Fibroblast of mammary gland (primary cell): ENCODE results near the gene UCHL1.

Source experiments
- DNase-seq: peaks from one replicate; pipeline ENCODE4 v3.0.0-alpha.2; 2010; ENCODE audit warnings: low read depth
- H3K4me3 ChIP-seq: 2 replicates; pipeline ENCODE4 v1.5.1; 2011; ENCODE audit warnings: low read depth, mild to moderate bottlenecking, low read length, moderate library complexity; ENCODE audit not compliant: control insufficient read depth
- TF ChIP-seq, protein P1 (sequence below): conservative IDR thresholded peaks from 2 replicates; pipeline ENCODE4 v1.5.1; 2011; ENCODE audit warnings: low read depth, low read length, inconsistent platforms; ENCODE audit not compliant: control insufficient read depth, insufficient read depth

Gene UCHL1

DNA sequence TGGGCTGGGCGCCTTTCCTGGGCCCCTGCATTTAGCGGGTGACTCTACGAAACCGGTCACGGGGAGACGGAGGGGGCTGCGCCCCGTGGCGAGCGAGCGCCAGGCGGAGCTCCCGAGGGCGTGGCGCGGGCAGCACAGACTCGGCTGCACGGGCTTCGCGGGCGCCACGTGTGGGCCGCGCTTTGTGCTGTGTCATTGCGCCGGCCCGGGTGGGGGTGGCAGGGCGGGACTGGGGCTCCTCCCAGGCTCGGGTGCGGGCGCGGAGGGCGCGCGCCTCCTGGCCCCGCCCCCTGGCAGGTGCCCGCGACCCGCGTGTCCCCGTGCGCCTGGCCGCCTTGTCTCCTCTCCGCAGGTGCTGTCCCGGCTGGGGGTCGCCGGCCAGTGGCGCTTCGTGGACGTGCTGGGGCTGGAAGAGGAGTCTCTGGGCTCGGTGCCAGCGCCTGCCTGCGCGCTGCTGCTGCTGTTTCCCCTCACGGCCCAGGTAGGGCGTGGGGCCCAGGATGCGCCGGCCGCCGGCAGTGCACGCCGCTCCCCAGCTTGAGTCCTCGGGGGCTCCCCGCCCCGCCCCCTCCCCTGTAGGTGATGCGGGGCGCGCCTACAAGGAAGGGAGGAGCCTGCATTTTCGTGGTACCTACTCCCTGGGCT lies 651 bp downstream of the UCHL1 start:
- DNase-seq, result peak; percentile 36
- peak overlapping the region; percentile 62 for H3K4me3 ChIP-seq
- TF ChIP-seq, protein P1, sequence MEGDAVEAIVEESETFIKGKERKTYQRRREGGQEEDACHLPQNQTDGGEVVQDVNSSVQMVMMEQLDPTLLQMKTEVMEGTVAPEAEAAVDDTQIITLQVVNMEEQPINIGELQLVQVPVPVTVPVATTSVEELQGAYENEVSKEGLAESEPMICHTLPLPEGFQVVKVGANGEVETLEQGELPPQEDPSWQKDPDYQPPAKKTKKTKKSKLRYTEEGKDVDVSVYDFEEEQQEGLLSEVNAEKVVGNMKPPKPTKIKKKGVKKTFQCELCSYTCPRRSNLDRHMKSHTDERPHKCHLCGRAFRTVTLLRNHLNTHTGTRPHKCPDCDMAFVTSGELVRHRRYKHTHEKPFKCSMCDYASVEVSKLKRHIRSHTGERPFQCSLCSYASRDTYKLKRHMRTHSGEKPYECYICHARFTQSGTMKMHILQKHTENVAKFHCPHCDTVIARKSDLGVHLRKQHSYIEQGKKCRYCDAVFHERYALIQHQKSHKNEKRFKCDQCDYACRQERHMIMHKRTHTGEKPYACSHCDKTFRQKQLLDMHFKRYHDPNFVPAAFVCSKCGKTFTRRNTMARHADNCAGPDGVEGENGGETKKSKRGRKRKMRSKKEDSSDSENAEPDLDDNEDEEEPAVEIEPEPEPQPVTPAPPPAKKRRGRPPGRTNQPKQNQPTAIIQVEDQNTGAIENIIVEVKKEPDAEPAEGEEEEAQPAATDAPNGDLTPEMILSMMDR, result no peak

DNA sequence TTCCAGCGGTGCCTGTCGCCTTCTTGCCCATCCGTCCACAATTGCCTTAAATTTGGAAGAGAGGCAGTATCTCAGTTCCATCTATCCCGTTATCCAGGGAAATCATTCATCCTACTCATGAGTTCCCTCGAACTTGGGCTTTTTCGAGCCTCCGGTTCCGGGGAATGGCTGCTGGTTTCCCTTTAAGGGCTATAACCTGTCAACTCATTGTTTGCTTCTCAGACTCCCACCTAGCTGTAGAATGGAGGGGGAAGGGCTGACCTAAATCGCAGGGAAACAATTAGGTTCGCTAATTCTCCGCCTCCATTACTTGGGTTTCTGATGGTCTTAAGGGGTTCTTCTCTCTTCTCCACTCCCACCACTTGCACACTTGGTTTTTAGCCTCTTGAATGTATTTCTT lies 1.2 kb downstream of the UCHL1 start:
- TF ChIP-seq, protein P1, result no peak
- DNase-seq, result no peak
- peak overlapping the region; percentile 43 for H3K4me3 ChIP-seq

DNA sequence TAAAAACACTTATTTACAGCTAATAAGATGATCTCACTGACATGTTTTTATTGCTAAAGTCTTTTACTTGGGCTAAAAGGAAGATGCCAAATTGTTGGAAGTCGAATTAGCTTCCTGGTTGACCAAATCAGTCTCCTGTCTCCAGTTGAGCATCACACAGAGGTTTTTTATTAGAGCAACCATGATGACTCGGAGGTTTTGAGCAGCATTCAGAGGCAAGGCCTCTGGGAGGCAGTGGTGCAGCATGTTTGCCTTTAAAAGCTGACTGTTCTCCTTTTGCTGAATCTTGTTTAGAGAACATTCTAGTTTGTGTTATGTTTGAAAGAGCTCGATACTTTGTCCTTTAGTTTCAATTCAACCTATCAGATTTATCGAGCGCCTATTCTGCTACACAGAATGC lies 2.1 kb downstream of the UCHL1 start:
- no peak overlapping the region for H3K4me3 ChIP-seq
- peak; percentile 81 for DNase-seq
- TF ChIP-seq, protein P1, result peak; percentile 56

DNA sequence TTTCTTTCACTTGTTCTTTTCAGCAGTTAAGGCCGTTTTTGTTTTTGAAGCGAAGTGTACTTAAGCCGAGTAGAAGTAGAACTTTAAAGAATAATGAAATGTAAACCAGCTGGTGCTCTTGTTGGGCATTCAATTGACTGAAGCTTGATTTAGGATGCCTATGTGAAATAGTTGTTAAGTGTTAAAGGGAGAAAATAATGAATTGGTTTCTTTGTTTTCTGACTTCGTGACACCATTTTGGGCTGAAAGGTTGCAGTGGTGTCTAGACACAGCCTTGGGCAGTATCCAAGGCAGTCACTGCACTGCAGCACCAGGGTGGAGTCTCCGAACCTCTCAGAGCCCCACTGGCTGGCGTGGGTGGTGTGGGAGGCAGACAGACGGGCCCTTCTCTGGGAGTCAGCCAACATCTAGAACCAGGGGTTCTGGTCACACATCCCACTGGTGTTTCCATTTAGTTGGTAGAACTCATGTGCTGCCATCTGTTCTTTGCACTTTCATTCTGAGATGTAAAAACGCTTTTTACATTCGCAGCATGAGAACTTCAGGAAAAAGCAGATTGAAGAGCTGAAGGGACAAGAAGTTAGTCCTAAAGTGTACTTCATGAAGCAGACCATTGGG lies 3.5 kb downstream of the UCHL1 start:
- no peak for DNase-seq
- H3K4me3 ChIP-seq, result no peak overlapping the region
- TF ChIP-seq, protein P1, result no peak

DNA sequence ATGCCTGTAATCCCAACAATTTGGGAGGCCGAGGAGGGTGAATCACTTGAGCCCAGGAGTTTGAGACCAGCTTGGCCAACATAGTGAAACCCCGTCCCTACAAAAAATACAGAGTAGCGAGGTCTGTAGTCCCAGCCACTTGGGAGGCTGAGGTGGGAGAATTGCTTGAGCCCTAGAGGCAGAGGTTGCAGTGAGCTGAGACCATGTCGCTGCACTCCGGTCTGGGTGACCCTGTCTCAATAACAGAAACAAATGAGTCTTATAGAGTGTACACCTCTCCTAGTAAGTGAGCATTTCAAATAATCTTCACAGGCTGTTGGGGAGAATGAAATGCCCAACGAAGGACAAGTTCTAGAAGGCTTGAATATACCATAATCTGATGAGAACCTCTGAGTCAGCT lies 5.5 kb downstream of the UCHL1 start:
- no peak for DNase-seq
- TF ChIP-seq, protein P1, result no peak
- no peak overlapping the region for H3K4me3 ChIP-seq

DNA sequence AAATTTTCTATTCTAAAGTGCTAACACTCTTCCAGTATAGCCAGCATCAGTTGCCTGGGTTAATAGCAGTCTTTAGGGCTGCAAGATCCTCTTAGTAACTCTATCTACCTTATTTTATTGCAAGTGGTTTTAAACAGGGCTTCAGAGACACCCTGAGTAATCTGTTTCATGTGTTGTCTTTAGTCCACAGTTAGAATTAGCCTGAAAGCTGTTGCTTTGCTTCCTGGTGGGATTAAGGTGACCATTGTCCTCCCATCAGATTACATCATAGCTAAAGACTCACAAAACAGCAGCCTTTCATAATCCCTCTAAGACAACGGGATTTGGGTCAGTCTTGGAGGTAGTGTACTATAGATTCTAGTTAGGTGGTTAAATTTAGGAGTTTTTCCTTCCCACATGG lies 7.5 kb downstream of the UCHL1 start:
- TF ChIP-seq, protein P1, result no peak
- no peak overlapping the region for H3K4me3 ChIP-seq
- no peak for DNase-seq
